ENCODE data around the gene PRB2.
"Not testable (repeated sequence)": the region's sequence is repeated elsewhere in the genome, so short reads cannot be mapped to it uniquely, and the experiment has no call there.

PRB2 gene

GRCh38 chr12:11361151-11361550 is 34.2 kb downstream of the PRB2 start:
- H3K36me3 ChIP-seq (ENCODE audit: insufficient read depth, low read length): no peaks in the 10 kb centered on the region
- H3K27ac ChIP-seq: no peak overlapping the region
- H3K4me3 ChIP-seq: no peak overlapping the region
- no peak overlapping the region for H3K9ac ChIP-seq (ENCODE audit: insufficient read length)
- TF ChIP-seq FOXP2 (optimal IDR thresholded peaks at IDR 0.05; ENCODE audit: control extremely low read depth, extremely low read length, insufficient read depth): no peak
- TF ChIP-seq EZH2 (IDR thresholded peaks at IDR 0.05): no peak
- TF ChIP-seq POLR2AphosphoS5 (IDR thresholded peaks at IDR 0.05; ENCODE audit: borderline replicate concordance, low read depth, low read length): no peak
- no peak for DNase-seq (ENCODE audit: low read depth, low spot score)
- H3K9me3 ChIP-seq (ENCODE audit: low read depth, low read length): no peaks in the 10 kb centered on the region

- H3K36me3 ChIP-seq (ENCODE audit: insufficient read depth, low read length); DNase-seq (ENCODE audit: low read depth, low spot score); H3K9me3 ChIP-seq (ENCODE audit: low read depth, low read length); H3K4me3 ChIP-seq; H3K9ac ChIP-seq (ENCODE audit: insufficient read length); H3K27ac ChIP-seq: not testable (repeated sequence)
Measured at GRCh38 chr12:11360205-11360883, 35.0 kb downstream of the PRB2 start.

GRCh38 chr12:11351736-11352135 is 43.6 kb downstream of the PRB2 start:
- not testable (repeated sequence) for H3K27ac ChIP-seq; H3K4me3 ChIP-seq; DNase-seq (ENCODE audit: low read depth, low spot score); H3K36me3 ChIP-seq (ENCODE audit: insufficient read depth, low read length); H3K9me3 ChIP-seq (ENCODE audit: low read depth, low read length); H3K9ac ChIP-seq (ENCODE audit: insufficient read length)

GRCh38 chr12:11348439-11348838 is 46.9 kb downstream of the PRB2 start:
- Histone ChIP-seq H3K9me3 (ENCODE audit: low read depth, low read length) (no peaks in the 10 kb centered on the region), H3K9ac (ENCODE audit: insufficient read length) (no peak overlapping the region), H3K27ac (no peak overlapping the region), H3K36me3 (ENCODE audit: insufficient read depth, low read length) (no peaks in the 10 kb centered on the region), H3K4me3 (no peak overlapping the region)
- TF ChIP-seq POLR2AphosphoS5 (IDR thresholded peaks at IDR 0.05; ENCODE audit: borderline replicate concordance, low read depth, low read length): no peak
- no peak for TF ChIP-seq FOXP2 (optimal IDR thresholded peaks at IDR 0.05; ENCODE audit: control extremely low read depth, extremely low read length, insufficient read depth)
- TF ChIP-seq EZH2 (IDR thresholded peaks at IDR 0.05): no peak
- no peak for DNase-seq (ENCODE audit: low read depth, low spot score)

- Histone ChIP-seq H3K27ac (no peak overlapping the region), H3K4me3 (no peak overlapping the region), H3K36me3 (ENCODE audit: insufficient read depth, low read length) (no peaks in the 10 kb centered on the region), H3K9ac (ENCODE audit: insufficient read length) (no peak overlapping the region), H3K9me3 (ENCODE audit: low read depth, low read length) (no peaks in the 10 kb centered on the region)
- no peak for DNase-seq (ENCODE audit: low read depth, low spot score)
- TF ChIP-seq EZH2 (IDR thresholded peaks at IDR 0.05): no peak
- TF ChIP-seq FOXP2 (optimal IDR thresholded peaks at IDR 0.05; ENCODE audit: control extremely low read depth, extremely low read length, insufficient read depth): no peak
- TF ChIP-seq POLR2AphosphoS5 (IDR thresholded peaks at IDR 0.05; ENCODE audit: borderline replicate concordance, low read depth, low read length): no peak
Measured at GRCh38 chr12:11347810-11348209, 47.6 kb downstream of the PRB2 start.

GRCh38 chr12:11344500-11344899 is 50.9 kb downstream of the PRB2 start:
- no peak overlapping the region for H3K9ac ChIP-seq (ENCODE audit: insufficient read length)
- no peak for TF ChIP-seq EZH2 (IDR thresholded peaks at IDR 0.05)
- no peak for TF ChIP-seq FOXP2 (optimal IDR thresholded peaks at IDR 0.05; ENCODE audit: control extremely low read depth, extremely low read length, insufficient read depth)
- TF ChIP-seq POLR2AphosphoS5 (IDR thresholded peaks at IDR 0.05; ENCODE audit: borderline replicate concordance, low read depth, low read length): no peak
- no peaks in the 10 kb centered on the region for H3K9me3 ChIP-seq (ENCODE audit: low read depth, low read length)
- no peak overlapping the region for H3K27ac ChIP-seq
- no peaks in the 10 kb centered on the region for H3K36me3 ChIP-seq (ENCODE audit: insufficient read depth, low read length)
- H3K4me3 ChIP-seq: no peak overlapping the region
- no peak for DNase-seq (ENCODE audit: low read depth, low spot score)

All from SK-N-MC (cell line).